HCT116 (cell line): ENCODE results near the gene ARHGEF1. TPM values are rescaled to one million over a fixed set of nuclear protein-coding genes. Genes with fewer than 3 reads are reported as not detected.

ENCODE experiments used
- ATAC-seq: fragments of 200-7000 bp; cut with Tn5 transposase; 2 replicates; pipeline ENCODE4 v1.9.1; 2020; ENCODE audit warnings: mild to moderate bottlenecking, moderate library complexity
- BruUV-seq: library from RNA; stranded (reverse); fragments of 400-500 nt; replicated peaks from 2 replicates; lab custom pipeline; 2021; lab: Mats Ljungman, UMichigan
- CTCF ChIA-PET: fragments of 300-600 bp; sonication (Branson Sonifier 250); formaldehyde crosslinking; loops from one replicate; lab custom pipeline; 2021; ENCODE audit warnings: antibody characterized with exemption; lab: Charles Lee
- POLR2A ChIA-PET: fragments of 300-600, 350-600 bp; sonication (Branson Sonifier 250); formaldehyde crosslinking; loops from one replicate; lab custom pipeline; 2021; ENCODE audit warnings: antibody characterized with exemption; lab: Charles Lee
- RAD21 ChIA-PET, 2 experiments: fragments of 300-600 bp; sonication (Branson Sonifier 250); formaldehyde crosslinking; loops; one replicate each; lab custom pipeline; 2023; ENCODE audit warnings: low total read pairs in 2 of 2; ENCODE audit not compliant: uncharacterized antibody in 2 of 2, unreplicated experiment in 2 of 2, low non-redundant PET in 1 of 2; lab: Charles Lee
- DNase-seq: peaks from one replicate; pipeline ENCODE4 v3.0.0-alpha.2; 2010; ENCODE audit warnings: low read depth, low spot score
- H2AFZ ChIP-seq: fragments of 200-600 bp; shearing (Covaris generic), sonication (generic); 2 replicates; pipeline ENCODE4 v1.6.1; 2017; ENCODE audit warnings: low read depth, mixed run types, mixed read lengths, antibody characterized with exemption, low read length; ENCODE audit not compliant: poor library complexity, severe bottlenecking
- H3K27ac ChIP-seq: 2 replicates; pipeline ENCODE4 v1.5.1; 2012; ENCODE audit warnings: low read depth, low read length
- H3K27me3 ChIP-seq: fragments of 200-600 bp; sonication (generic); 2 replicates; pipeline ENCODE4 v1.6.1; 2016; ENCODE audit warnings: mixed run types, low read length, mixed read lengths; ENCODE audit not compliant: insufficient read depth
- H3K36me3 ChIP-seq, 2 experiments: fragments of 200-500 bp in 1 of 2; fragments of 200-600 bp in 1 of 2; sonication (Bioruptor generic) in 1 of 2; sonication (generic) in 1 of 2; 2 replicates each; pipeline versions ENCODE4 v1.5.1 to v1.6.1; 2014 to 2016; ENCODE audit warnings: low read length in 2 of 2, inconsistent platforms in 1 of 2, mixed read lengths in 1 of 2, mixed run types in 1 of 2; ENCODE audit not compliant: insufficient read depth in 2 of 2, control insufficient read depth in 1 of 2
- H3K4me1 ChIP-seq, 2 experiments: fragments of 200-600 bp in 1 of 2; sonication (generic) in 1 of 2; 2 replicates each; pipeline versions ENCODE4 v1.5.1 to v1.6.1; 2012 to 2017; ENCODE audit warnings: low read length in 2 of 2, inconsistent platforms in 1 of 2, mild to moderate bottlenecking in 1 of 2, mixed read lengths in 1 of 2, mixed run types in 1 of 2, moderate library complexity in 1 of 2; ENCODE audit not compliant: insufficient read depth in 2 of 2, control insufficient read depth in 1 of 2
- H3K4me2 ChIP-seq: fragments of 200-600 bp; sonication (generic); 2 replicates; pipeline ENCODE4 v1.6.1; 2017; ENCODE audit warnings: mixed run types, low read length, mixed read lengths
- H3K4me3 ChIP-seq, 2 experiments: fragments of 200-600 bp in 1 of 2; sonication (generic) in 1 of 2; replicated peaks in 1 of 2; 2 replicates each; pipeline ENCODE4 v1.5.1; 2011 to 2016; ENCODE audit warnings: low read length in 2 of 2, control low read depth in 1 of 2, low read depth in 1 of 2, mild to moderate bottlenecking in 1 of 2, mixed read lengths in 1 of 2, mixed run types in 1 of 2
- H3K79me2 ChIP-seq: fragments of 200-600 bp; sonication (generic); 2 replicates; pipeline ENCODE4 v1.6.1; 2017; ENCODE audit warnings: mild to moderate bottlenecking, mixed run types, low read length, moderate library complexity, mixed read lengths; ENCODE audit not compliant: insufficient read depth
- H3K9ac ChIP-seq: fragments of 200-600 bp; sonication (generic); 2 replicates; pipeline ENCODE4 v1.6.1; 2016; ENCODE audit warnings: low read length, mixed read lengths
- H3K9me2 ChIP-seq: fragments of 200-600 bp; sonication (generic), shearing (Covaris generic); 2 replicates; pipeline ENCODE4 v1.6.1; 2017; ENCODE audit warnings: mixed run types, mild to moderate bottlenecking, moderate library complexity; ENCODE audit not compliant: insufficient read depth
- H3K9me3 ChIP-seq, 2 experiments: fragments of 200-500 bp in 1 of 2; fragments of 200-600 bp in 1 of 2; sonication (Bioruptor generic) in 1 of 2; sonication (generic) in 1 of 2; 2 replicates each; pipeline ENCODE4 v1.6.1; 2014 to 2017; ENCODE audit warnings: low read length in 2 of 2, mixed read lengths in 2 of 2, inconsistent platforms in 1 of 2, low read depth in 1 of 2, mild to moderate bottlenecking in 1 of 2, mixed run types in 1 of 2, moderate library complexity in 1 of 2; ENCODE audit not compliant: control insufficient read depth in 1 of 2, insufficient read depth in 1 of 2
- H4K20me1 ChIP-seq: fragments of 200-600 bp; sonication (generic), shearing (Covaris generic); 2 replicates; pipeline ENCODE4 v1.6.1; 2017; ENCODE audit warnings: mixed run types, mild to moderate bottlenecking, moderate library complexity; ENCODE audit not compliant: insufficient read depth
- CBX3 ChIP-seq: IDR thresholded peaks from 2 replicates; pipeline ENCODE4 v1.6.1; 2012; ENCODE audit warnings: low read depth
- CEBPB ChIP-seq: IDR thresholded peaks from 2 replicates; pipeline ENCODE4 v1.6.1; 2012; ENCODE audit warnings: low read depth
- EZH2phosphoT487 ChIP-seq: fragments of 200-600 bp; IDR thresholded peaks from 2 replicates; pipeline ENCODE4 v1.6.1; 2018; ENCODE audit warnings: antibody characterized with exemption, borderline replicate concordance
- POLR2A ChIP-seq: IDR thresholded peaks from 2 replicates; pipeline ENCODE4 v1.7.0; 2011; ENCODE audit warnings: borderline replicate concordance; ENCODE audit not compliant: insufficient read depth, insufficient read length; ENCODE audit errors: extremely low read depth
- POLR2AphosphoS5 ChIP-seq: IDR thresholded peaks from 2 replicates; pipeline ENCODE4 v1.6.1; 2011; ENCODE audit warnings: mild to moderate bottlenecking, low read depth, low read length, moderate library complexity
- REST ChIP-seq: IDR thresholded peaks from 2 replicates; pipeline ENCODE4 v1.6.1; 2012; ENCODE audit warnings: low read depth
- YY1 ChIP-seq: IDR thresholded peaks from 2 replicates; pipeline ENCODE4 v1.6.1; 2011; ENCODE audit warnings: low read length, low read depth, moderate library complexity, mild to moderate bottlenecking; ENCODE audit not compliant: insufficient replicate concordance; ENCODE audit errors: extremely low read depth
- ZBTB33 ChIP-seq: IDR thresholded peaks from 2 replicates; pipeline ENCODE4 v1.6.1; 2011; ENCODE audit warnings: mild to moderate bottlenecking, low read length, moderate library complexity; ENCODE audit not compliant: insufficient replicate concordance; ENCODE audit errors: extremely low read depth
- ZNF274 ChIP-seq: fragments of 200-500 bp; sonication (Bioruptor generic); IDR thresholded peaks from 2 replicates; pipeline ENCODE4 v1.6.1; 2014; ENCODE audit warnings: mild to moderate bottlenecking, low read depth, low read length, inconsistent platforms
- intact Hi-C: fragments of 100-400 bp; cut with micrococcal nuclease; formaldehyde crosslinking; loops from 2 replicates; pipeline ENCODE4 v1.10.0; 2022
- total RNA-seq: library from RNA; stranded (reverse); gene quantifications from one replicate; pipeline ENCODE4 v1.2.1, GENCODE V29; 2021; ENCODE audit not compliant: unreplicated experiment

ARHGEF1 gene
- total RNA-seq, 1 experiment from 2014 or later, result 110 TPM

- POLR2A ChIA-PET, result no interaction called here
Measured at GRCh38 chr19:41901707-41902360, 18.9 kb downstream of the ARHGEF1 start.

More at GRCh38 chr19:41901707-41902360, 18.9 kb downstream of the ARHGEF1 start:
- Histone ChIP-seq H3K36me3 (peaks cover 46 to 49% of the 10 kb centered on the region in 2 experiments; a peak in 3 of 4 replicates), H3K9me3 (no peaks in the 10 kb centered on the region), H3K9ac (no peak overlapping the region), H3K79me2 (no peaks in the 10 kb centered on the region), H2AFZ (no peak overlapping the region)
- intact Hi-C loops, result no loop called here
- no peak for TF ChIP-seq ZNF274
- no peak for TF ChIP-seq YY1
- TF ChIP-seq REST, result no peak
- no peak for TF ChIP-seq CBX3
- no peak for TF ChIP-seq CEBPB
- no peak for TF ChIP-seq ZBTB33
- TF ChIP-seq POLR2A, result no peak
- no peak for TF ChIP-seq POLR2AphosphoS5
- TF ChIP-seq EZH2phosphoT487, result no peak
- TF ChIP-seq, all 23 proteins: peak for 0
- no peak overlapping the region for H3K27ac ChIP-seq
- BruUV-seq, result no TSS peak
- no peaks in the 10 kb centered on the region for H3K27me3 ChIP-seq
- ATAC-seq, result no peak
- RAD21 ChIA-PET, result no interaction called here
- no peaks in the 10 kb centered on the region for H3K9me2 ChIP-seq
- peaks cover 0 to 6% of the 10 kb centered on the region in 2 experiments; a peak in 1 of 4 replicates for H3K4me1 ChIP-seq
- no peak for DNase-seq
- H4K20me1 ChIP-seq, result no peaks in the 10 kb centered on the region
- no peak overlapping the region for H3K4me2 ChIP-seq
- no peak overlapping the region for H3K4me3 ChIP-seq
- CTCF ChIA-PET, result interaction anchor here (1.0 kb wide), 1 partner anchor 14 kb away, joined by 4 read pairs; no protein-coding TSS in a partner anchor
